ENCODE results near the gene EBF3.

EBF3 gene

DNA sequence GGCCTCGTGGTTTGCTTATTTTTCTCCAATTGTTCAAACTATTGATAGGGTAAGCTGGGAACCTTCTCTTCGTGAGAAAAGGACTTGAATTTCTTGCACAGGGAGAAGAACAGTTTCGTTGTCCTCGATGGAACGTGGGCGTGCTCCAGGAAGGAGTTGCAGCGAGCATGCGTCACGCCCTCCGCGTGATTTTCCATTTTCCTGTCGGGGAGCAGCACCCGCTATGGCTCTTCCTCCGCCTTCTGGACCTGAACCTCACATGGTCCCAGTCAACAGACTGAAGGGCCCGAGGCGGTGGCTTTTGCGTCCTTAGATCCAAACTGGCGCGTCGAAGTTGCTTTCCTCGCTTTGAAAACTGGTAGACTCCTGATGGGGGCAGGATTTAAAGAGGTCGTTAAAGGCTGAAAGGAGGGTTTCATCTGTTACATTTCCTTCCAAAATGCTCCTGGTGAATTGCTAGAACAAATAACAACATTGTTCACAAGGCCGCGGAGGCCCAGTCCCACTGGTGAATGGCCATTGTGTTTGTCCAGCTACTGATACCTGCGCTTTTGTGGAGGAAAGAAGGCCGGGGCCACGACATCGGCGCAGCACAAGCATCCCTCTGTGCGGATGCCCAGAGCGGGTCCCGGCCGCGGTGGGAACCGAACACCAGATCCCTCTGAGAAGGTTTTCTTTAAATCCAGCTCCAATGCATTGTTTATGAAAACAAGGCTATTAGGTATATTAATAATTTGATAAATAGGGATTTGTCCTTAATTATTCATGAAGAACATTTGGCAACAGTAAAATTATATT lies 75.9 kb downstream of the EBF3 start:
- DNase-seq = no peak

DNA sequence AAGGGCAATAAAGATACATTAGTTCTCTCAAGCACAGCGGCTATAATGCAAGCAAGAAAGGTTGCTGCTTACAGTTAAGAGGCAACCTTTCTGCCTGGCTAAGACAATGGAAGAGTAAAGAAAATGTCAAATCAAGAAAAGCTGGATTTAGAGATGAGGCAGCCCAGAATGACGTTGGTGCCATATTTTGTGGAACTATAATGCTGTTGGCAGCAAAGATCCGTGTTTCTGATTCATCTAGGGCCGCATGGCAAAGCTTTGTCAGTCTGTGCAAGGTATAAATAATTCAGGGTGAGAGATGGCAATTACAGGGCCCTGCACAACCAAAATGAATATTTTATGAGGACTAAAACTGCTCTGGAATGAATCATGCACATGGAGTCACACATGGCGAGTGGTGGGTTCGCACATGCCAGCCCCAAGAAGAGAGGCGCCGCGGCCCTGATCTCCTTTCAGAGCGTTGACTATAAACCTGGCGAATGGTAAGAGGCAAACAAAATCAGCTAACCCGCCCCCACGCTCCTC lies 76.6 kb downstream of the EBF3 start:
- DNase-seq = no peak

DNA sequence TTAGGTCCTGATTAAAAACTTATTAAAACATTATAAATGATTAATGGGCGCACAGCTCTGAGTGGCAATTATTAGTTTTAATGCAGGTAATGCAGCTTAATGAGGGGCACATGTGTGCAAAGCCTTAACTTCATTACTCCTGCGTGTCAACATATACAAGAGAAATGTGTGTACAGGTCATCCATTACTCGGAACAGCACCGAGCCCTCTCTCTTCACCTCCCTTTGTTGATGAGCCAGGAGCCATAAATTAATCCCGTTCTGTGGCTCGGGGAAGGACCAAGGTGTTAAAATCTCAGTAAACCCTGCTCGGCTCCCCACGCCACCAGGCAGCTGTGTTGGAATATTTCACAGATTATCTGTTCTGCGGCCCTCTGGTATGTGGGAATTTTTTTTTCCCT lies 77.8 kb downstream of the EBF3 start:
- no peak for DNase-seq

DNA sequence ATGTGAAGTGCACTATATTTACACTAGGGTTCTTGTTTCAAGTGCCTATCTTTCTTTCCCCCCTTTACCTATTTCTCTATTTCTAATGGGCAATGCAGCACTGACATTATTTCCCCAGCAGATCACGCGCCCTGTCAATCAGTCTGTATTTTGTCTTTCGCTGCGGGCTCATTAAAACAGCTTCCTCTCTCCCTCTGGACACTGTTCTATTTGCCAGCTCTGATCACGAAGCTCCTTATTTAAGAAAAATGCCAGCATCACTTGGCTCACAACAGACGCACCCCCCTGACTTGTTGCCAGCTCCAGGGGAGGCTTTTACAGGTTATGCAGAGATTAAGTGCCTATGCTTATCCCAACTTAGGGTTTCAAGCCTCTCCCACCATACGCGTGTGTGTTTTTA lies 78.5 kb downstream of the EBF3 start:
- no peak for DNase-seq

DNA sequence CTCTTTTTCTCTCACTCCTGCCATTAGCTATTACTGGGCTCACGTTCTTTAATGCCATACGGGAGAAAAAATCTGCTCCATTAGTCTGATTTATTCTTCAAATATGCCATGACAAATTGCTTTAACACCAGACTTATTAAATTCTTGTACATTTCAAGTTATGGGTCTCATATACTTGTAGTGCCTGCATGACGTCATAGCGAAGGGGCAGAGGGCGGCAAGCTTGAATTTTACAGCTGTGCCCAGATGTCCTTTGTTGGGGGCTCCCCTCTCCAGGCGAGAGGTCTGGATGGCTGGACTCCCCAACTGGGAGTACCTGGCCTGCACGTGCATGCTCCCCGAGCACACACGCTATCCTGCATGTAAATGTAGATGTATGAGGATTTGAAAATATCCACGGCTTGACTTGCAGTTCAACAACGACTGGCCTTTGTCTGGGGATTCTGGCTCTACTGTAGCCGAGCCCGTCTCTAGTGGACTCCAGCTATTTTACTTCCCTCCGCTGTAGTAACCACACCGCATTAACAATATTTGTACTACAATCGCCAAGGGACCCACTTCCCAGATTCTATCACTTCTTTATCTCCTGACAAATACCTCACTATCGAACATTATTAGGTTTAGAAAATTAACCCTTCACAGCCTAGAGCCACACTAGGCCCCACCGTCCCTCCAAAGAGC lies 79.5 kb downstream of the EBF3 start:
- no peak for DNase-seq

DNA sequence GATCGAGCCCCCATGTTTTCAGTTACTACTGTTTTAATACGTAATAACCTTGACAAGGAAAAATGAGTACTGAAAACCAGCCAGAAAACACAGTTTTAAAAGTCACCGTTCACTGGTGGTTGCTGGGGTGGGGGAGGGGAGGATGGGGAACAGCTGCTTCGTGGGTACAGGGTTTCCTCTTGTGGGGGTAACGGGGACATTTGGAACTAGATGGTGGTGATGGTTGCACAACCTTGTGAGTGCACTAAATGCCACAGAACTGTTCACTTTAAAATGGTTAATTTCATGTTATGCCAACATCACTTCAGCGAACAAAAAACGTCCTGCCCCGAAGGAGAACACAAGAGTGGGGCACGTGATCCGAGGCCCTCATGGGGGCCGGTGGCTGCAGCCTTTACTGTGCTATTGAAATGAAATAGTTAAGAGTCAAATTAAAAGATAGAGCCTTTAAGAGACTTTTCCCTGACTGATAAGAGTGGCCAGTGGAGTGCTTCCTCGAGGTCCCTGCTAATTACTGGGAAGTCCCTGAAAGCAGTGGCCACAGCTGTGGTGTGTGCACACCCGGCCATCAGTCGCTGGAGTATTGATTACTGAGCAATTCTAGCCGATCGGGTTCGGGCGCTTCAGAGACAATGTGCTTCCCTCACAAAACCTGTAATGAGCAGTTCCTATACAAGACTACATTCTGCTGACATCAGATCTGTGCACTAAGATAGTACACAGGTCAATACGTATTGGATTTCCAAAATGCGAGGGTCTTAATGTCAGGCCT lies 80.3 kb downstream of the EBF3 start:
- DNase-seq = no peak

DNA sequence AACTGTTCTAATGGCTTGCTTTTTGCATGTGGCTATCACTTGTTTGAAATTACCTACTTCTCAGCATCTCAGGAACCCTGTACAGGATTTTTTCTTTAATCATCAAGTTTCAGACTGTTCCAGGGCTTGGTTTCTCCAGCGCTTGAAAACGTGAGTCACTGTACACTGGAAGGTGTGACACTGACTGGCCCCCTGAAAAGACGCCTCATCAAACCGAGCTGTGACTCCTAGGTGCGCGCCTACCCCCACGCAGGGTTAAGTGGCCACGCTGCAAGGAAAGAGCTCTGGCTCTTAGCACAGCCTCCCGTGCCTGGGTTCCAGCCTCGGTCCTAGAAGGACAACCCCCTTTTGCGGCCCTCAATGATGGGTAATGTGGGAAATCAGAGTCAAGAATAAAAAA lies 81.0 kb downstream of the EBF3 start:
- no peak for DNase-seq

DNA sequence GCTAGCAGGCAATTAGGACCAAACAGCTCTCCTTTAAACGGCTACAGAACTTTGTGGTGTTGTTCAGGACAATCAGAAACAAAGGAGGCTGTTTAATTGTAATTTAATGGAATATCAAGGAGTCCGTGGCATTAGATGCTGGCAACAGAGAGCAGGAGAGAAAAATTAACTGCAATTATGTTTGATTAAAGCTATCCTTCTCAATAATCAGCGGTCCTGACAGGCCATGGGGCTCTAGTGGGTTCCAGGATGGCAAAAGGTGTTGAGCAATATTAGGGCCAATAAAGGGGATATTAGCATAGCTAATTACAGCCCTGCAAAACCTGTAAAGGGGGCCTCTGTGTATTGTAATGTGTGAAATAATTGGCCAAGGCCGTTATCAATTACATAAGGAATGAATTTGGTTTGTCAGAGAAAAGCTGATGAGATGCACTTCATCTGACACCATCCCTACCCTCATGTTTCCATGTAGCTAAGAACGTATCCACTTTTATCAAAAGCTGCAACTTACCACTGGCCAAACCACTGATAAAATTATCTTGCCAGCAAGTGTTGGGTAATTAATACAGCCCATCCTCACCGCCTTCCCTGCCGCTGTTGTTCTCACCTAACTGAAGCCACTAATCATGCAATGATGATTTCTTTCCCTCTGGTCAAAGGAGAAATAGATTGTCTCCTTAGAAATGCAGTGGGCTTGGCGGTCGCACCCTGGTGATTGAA lies 81.6 kb downstream of the EBF3 start:
- DNase-seq = no peak

DNA sequence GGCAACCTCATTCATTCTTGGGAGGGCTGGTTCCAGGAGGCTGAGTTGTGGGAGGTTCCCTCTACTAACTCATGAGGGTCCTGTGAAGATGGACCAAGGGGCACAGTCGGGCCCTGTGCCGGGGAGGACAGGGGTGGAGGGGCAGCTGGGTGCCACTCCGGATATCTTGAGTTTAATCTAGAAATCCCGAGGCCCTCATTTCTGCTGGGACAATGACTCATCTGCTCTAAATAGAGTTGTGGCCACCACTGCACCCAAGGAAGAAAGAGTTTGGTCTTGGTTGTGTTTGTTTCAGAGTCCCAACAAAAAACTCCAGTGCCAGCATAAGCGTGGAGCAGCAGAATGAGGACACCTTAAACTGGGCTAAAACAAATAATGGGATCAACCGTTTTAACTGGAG lies 82.4 kb downstream of the EBF3 start:
- DNase-seq = no peak

DNA sequence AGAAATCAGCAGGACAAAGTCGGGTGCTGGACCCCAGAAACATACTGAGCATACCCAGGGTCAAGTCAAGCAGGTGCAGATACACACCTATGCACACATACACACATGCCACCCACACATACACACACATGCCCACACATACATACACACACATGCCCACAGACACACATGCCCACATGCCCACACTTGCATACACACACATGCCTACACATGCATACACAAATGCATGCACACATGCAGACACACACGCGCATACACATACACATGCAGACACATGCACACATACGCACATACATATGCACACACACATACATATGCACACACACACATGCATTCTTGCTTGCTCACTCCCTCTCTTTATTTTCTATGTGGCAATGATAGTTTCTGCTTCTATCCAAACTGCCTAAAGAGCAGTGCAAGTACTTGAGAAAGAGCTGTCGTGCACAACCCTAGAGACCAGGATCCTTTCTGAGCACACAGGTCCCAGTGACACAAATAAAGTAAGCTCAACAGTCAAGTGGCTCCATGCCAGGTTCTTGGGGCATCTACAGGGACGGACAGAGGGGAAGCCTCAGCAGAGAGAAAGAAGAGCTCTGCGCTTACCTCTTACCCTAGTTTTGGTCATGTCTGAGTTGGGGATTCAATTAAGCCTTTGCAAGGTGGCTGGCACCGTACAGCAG lies 83.7 kb downstream of the EBF3 start:
- no peak for DNase-seq

DNA sequence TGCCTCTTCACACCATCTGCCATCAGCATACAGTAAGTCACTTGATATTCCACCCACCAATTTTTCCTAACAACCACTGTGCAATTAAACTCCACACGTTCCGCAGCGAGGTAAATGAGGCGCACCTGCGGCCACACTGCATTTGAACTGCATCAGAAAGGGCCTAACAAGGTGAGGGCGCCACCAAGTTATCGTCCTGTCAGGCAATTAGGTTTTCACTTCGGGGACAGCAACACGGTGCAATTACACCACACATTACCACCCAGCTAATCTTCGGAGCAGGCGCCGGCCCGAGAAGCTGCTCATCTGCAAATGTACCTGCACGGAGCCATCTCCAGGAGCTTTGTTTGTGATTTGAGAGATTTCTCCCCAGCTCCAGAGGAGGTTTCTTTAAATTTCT lies 84.4 kb downstream of the EBF3 start:
- DNase-seq = no peak

DNA sequence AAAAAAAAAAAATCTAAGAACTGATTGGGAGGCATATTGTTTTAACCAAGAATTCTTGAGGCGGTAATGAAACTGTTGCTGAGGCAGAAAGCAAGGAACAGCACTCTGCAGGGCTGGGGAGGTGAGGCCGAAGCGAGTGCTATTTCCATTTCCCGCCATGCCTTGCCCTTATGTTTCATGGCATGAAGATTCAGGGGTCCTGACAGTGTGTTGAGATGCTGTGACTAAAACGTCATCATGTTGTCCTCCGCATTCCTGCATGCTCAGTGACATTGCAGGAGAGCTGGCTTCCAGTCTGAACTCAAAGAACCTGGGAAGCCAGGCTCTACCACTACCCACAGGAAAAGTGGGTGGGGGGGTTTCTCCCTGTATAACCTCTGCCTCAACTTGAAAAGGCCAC lies 85.2 kb downstream of the EBF3 start:
- DNase-seq = no peak

DNA sequence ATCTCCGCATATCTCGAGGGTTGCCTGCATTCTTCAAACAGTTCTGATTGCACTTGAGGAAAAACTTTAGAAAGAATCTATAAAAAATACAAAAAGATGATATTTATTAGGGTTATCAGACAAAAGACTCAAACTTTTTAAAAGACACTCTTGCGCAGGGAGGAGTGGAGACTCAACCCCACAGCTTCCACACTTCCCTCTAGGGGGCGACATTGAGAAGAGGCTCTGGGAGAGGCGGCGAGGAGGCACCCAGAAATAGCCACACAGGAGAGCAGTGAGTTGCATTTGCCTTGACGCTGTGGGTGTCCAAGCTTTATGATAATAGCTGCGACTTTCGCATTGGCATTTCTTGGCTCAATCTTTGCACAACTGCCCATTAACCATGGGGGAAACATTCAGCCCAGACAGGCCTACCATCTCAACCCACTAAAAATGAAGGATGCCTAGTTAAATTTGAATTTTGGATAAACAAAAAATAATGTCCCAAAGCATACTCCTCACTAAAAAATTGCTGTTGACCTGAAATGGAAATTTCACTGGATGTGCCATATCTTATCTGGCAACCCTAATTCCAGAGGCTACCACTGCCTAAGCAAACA lies 86.2 kb downstream of the EBF3 start:
- peak; percentile 44 for DNase-seq

DNA sequence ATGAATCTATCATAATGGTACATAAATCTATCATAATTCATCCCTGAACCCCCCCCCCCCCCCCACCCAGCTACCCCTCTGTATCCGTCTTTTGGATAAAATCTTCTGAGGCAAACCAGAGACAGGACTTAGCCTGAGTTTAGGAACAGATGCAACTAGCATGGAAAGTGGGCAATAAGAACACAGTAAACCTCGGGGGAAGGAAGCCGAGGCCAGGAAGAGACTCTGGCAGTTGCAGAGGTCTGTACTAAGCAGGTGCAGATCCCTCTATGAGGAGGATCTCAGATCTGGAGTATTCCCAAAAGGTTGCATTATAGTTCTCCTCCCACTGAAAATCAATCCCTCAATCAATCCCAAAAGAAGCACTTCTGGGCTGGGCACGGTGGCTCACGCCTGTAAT lies 87.2 kb downstream of the EBF3 start:
- no peak for DNase-seq

DNA sequence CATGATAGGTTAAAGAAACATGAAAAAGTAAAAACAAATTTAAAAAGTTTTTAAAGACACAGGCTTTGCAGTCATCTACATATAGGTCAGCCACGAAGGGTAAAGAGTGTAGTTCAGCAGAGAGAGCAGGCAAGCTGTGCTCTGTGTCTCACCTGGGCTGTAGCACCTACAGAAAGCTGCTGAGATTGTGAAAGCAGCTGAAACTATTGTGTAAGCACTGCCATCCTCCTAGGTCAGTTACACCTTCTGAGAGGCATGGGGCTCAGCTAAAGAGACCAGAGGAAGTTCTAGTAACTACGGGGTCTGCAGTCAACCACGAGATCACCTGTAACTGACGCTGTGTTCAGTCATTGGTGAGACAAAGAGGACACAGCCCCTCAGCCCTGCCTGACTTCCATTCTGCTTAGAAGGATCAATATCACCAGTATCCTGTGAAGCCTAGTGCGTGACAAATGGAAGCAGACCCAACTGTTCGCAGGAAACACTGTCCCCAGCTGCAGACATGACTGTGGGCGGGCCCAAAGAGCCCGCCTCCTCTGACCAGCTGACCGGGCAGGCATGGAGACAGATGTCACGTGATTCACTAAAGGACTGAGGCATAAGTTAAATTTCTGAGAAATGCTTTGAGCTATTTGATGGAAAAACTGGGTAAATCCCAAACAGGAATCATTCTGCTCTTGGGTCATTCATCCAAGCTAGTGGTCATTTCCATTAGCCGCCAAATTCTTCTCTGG lies 87.9 kb downstream of the EBF3 start:
- no peak for DNase-seq

DNA sequence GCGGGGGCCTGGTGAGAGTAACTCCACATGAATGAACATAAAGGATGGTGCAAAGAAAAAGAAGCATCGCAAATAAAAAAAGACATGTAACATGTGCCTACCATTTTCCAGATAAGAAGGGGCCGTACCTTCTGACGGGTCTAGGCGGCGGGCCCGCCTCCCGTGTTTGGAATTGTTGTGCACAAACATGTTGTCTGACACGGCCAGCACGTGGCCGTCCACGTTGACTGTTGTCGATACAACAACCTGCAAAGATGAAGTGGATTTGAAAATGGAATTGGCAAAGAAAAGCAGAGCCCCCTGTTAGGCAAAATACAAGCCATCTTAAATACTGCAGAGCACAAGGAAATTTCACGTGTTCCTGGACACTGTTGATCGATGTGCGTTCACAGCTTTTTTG lies 90.7 kb downstream of the EBF3 start:
- no peak for DNase-seq

DNA sequence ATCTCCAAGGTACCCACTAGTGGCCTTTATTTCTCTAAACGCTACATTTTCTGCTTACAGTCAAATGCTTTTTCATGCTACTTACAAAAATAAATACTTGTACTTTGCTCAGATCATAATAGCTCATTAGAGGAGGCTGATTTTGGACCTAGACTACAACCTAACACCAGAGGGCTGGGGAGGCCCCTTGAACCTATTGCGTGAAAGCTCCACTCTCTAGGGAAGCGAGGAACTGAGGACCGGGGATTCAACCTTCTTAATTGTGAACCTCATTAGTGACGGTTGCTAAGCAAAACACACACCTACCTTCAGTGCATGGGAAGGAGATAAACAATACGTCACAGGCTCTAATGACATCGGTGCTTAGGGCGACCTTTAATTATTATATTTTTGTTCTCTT lies 92.1 kb downstream of the EBF3 start:
- DNase-seq = no peak

DNA sequence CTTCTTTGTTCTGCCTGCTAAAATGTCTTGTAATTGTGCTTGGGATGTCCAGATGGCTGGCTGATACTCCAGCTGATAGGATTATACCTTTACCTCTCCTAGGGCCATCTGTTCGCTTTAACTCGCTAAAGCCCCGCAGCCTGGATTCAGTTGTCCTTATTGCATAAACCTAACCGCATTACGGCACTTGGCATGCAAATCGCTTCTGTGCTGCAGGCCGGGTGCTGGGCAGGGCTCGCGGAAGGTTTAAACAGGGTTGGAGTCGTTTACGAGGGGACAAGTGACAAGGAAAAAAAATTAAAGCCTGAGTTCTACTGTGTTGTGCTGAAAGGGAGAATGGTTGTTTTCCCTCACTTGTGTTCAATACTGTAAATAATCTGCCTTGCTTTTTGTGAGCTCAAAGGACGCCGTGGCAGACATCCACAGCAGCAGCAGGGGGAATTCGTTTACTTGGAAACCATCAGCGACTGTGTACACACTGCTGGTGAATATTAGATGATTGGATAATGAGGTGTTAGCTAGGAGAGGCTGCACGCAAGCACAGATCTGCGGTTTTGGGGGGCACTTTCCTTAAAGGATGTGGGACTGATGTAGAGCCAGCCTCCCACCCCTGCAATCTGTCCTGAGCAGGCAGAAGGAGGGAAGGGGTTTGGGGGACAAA lies 93.0 kb downstream of the EBF3 start:
- DNase-seq = no peak

DNA sequence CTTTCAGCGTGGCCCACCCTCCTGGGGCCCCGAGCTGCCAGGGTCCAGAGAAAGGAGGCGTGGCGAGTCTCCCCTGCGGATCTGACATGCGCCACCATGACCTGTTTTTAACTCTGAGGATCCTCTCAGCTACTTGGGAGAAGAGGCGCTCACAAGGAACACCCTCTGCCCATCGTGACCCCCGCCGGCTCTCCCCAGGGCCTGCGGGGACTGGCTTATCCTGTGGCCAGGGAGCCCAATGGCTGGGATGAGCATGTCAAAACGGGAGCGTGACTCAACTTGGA lies 93.7 kb downstream of the EBF3 start:
- no peak for DNase-seq

DNA sequence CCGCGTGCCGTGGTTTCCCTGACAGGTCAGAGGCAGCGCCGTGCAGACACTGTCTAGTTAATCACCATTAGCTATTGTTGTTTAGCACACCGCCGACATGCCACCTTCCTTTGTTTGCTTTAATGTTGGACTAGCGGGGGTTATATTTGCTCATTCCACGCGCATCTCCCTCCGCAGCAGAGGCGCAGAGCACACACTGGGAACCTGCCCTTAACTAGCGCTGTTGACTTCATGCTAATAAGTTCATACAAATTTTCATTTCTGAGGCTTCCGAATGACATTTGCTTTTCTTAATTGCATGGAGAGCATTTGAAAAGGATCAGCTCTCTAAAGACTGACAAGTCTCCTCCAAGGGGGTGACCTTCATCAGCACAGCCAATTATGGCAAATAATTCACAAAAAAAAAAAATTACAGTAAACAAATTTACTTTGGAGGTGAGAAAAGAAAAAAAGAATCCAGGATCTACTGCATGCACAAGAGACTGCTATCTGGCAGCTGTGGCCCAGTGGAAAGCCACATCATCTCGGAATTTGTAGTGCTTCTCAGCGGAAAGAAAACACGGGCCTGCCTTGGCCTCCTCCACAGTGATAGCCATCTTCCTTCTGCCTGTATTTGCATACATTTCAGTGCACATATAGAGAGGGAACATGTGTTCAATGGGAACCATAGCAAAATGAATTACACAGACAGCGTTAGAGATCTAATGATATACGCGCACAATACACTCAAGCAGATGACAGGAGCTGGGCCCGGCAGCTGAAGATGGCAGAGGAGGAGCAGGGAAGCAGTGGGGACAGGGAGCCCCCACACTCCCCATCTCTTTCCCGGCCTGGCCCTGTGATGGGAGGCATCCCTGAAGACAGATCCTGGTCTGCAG lies 94.2 kb downstream of the EBF3 start:
- no peak for DNase-seq
